Fibroblast of pulmonary artery (primary cell): ENCODE measurements around the gene SLC27A5.

ENCODE experiments used
- DNase-seq: peaks from one replicate; pipeline ENCODE4 v3.0.0-alpha.2; 2010; ENCODE audit warnings: low read depth
- H3K4me3 ChIP-seq: replicated peaks from 2 replicates; pipeline ENCODE4 v1.5.1; 2011; ENCODE audit warnings: low read depth, mild to moderate bottlenecking, control low read depth, low read length, moderate library complexity
- TF ChIP-seq, protein P1 (sequence below): IDR thresholded peaks from 2 replicates; pipeline ENCODE4 v1.5.1; 2011; ENCODE audit warnings: mild to moderate bottlenecking, control low read depth, low read length, inconsistent platforms; ENCODE audit errors: missing control alignments

The SLC27A5 gene

DNA sequence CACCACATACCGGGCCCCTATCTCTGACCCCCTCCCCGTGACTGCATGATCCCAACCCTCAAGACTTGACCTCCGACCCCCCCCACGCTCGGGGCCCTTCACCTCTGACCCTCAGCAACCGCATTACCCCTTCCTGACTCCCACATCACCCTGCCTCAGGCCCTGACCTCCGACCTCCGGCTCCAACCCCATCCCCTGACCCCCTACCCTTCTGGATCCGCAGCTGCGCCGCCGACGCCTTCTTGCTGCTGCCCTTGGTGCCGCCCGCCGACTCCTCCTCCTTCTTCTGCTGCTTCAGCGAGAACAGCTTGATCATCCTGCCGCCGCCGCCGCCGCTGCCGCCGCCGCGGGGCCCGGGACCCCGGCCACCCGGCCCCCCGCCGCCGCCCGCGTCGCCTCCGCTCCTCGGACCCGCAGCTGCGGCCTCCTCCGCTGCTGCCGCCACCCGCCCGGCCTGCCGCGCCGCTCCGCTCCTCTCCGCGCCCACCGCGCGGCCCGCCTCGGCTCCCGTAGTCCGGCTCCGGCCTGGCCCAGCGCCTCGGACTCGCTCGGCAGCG is 46.4 kb upstream of the SLC27A5 start, which contains the start of gene UBE2M:
Gene UBE2M (minus strand): TSS at position 546 of the 557 bp plus-strand sequence. CDS start 230 bp downstream, at position 316.
- peak within 1 kb of the TSS; percentile 99 for H3K4me3 ChIP-seq
- TF ChIP-seq, protein P1, sequence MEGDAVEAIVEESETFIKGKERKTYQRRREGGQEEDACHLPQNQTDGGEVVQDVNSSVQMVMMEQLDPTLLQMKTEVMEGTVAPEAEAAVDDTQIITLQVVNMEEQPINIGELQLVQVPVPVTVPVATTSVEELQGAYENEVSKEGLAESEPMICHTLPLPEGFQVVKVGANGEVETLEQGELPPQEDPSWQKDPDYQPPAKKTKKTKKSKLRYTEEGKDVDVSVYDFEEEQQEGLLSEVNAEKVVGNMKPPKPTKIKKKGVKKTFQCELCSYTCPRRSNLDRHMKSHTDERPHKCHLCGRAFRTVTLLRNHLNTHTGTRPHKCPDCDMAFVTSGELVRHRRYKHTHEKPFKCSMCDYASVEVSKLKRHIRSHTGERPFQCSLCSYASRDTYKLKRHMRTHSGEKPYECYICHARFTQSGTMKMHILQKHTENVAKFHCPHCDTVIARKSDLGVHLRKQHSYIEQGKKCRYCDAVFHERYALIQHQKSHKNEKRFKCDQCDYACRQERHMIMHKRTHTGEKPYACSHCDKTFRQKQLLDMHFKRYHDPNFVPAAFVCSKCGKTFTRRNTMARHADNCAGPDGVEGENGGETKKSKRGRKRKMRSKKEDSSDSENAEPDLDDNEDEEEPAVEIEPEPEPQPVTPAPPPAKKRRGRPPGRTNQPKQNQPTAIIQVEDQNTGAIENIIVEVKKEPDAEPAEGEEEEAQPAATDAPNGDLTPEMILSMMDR: no peak
- DNase-seq: peak; percentile 39

- TF ChIP-seq, protein P1: no peak
- H3K4me3 ChIP-seq: peak overlapping the region; percentile 99
- DNase-seq: no peak
Measured at GRCh38 chr19:58557221-58558065, 45.7 kb upstream of the SLC27A5 start.

DNA sequence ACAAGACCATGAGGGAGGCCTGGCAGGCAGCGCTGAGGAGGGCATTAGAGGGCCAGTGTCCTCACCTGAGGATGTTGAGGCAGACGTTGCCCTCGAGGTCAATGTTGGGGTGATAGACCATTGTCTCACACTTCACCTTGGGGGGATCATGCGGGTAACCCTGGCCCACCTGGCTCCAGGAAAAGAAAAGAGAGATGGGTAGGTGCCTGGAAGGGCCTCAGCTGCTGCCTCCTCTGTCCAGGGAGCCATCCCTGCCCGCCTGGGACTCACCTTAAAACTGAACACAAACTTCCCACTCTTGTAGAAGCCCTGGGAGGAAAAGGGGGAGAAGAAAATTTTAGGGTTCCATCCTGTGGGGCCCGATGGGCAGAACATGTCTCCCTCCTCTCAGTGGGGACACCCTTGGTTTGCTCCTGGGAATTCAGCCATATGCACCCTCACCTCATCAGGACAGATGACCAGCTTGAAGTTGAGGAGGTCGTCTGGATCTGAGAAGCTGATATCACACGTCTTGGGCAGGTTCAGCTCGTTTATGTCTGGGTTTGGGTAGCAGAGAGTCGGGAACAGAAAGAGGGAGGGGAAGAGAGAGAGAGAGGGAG is 44.9 kb upstream of the SLC27A5 start:
- no peak for DNase-seq
- peak overlapping the region; percentile 99 for H3K4me3 ChIP-seq
- TF ChIP-seq, protein P1: no peak

- TF ChIP-seq, protein P1: no peak
- no peak overlapping the region for H3K4me3 ChIP-seq
- no peak for DNase-seq
Measured at GRCh38 chr19:58555920-58556621, 44.3 kb upstream of the SLC27A5 start.

GRCh38 chr19:58555369-58555885 is 43.6 kb upstream of the SLC27A5 start:
- TF ChIP-seq, protein P1: no peak
- no peak for DNase-seq
- H3K4me3 ChIP-seq: peak overlapping the region; percentile 90

GRCh38 chr19:58554494-58555368 is 42.9 kb upstream of the SLC27A5 start, which contains the start of gene CHMP2A:
CHMP2A (minus strand) TSS chr19:58555105; CDS start chr19:58554212, 893 bp downstream.
- peak within 1 kb of the TSS; percentile 90 for H3K4me3 ChIP-seq
- TF ChIP-seq, protein P1: no peak
- peak; percentile 97 for DNase-seq
